Measurements from ENCODE around the gene XPNPEP2.

Gene XPNPEP2, protein sequence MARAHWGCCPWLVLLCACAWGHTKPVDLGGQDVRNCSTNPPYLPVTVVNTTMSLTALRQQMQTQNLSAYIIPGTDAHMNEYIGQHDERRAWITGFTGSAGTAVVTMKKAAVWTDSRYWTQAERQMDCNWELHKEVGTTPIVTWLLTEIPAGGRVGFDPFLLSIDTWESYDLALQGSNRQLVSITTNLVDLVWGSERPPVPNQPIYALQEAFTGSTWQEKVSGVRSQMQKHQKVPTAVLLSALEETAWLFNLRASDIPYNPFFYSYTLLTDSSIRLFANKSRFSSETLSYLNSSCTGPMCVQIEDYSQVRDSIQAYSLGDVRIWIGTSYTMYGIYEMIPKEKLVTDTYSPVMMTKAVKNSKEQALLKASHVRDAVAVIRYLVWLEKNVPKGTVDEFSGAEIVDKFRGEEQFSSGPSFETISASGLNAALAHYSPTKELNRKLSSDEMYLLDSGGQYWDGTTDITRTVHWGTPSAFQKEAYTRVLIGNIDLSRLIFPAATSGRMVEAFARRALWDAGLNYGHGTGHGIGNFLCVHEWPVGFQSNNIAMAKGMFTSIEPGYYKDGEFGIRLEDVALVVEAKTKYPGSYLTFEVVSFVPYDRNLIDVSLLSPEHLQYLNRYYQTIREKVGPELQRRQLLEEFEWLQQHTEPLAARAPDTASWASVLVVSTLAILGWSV

DNA sequence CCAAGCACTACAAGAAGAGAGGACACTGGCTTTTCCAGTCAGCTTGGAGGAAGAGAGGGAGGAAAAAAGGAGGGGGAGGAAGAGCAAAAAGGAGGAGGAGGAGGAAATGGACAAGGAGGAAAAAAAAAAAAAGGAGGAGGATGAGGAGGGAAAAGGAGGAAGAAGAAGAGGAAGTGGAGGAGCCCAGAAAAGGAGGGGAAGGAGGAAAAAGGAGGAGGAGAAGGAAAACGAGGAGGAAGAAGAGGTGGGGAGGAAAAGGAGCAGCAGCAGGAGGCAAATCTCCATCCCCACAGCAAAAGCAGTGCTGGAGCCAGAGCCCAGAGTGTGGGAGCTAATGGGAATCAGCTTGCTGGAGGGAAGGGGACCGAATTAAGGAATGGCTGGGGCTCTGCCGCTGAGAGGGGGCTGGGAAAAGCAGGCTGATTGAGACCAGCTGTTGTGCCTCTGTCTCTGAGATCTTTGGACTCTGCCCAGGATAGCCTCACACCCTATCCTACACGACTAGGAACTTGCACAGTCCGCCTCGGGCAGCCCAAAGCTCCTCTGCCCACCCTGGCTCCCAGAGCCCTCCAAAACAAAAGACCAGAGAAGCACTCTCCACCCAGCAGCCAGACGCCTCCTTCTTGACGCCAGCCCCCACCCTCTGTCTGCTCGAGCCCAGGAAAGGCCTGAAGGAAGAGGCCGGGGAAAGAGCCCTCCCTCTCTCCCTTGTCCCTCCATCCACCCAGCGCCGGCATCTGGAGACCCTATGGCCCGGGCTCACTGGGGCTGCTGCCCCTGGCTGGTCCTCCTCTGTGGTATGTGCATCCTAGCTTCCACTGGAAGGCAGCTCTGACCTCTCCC is at the start of gene XPNPEP2:
Gene XPNPEP2 (plus strand): TSS at position 514 of the 843 bp plus-strand sequence. CDS start 235 bp downstream, at position 749.
- DNase-seq, result no peak

DNA sequence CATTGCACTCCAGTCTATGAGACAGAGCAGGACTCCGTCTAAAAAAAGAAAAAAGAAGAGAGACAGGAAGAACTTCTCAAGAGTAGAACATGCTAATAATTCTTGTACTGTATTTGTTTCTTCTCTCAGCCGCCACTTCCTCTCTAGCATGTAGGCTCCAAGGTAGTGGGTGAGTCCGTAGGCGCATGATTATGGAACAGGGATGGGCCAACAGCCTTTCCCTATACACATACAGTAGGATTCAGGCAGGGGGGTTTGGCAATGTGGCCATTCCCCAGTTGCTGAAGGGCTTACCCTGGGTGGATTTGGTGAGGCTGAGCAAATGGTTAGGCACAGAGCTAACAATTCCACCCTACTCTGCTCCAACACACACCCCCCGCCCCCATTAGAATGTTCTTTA is 49.0 kb upstream of the XPNPEP2 start:
- no peak for DNase-seq

DNA sequence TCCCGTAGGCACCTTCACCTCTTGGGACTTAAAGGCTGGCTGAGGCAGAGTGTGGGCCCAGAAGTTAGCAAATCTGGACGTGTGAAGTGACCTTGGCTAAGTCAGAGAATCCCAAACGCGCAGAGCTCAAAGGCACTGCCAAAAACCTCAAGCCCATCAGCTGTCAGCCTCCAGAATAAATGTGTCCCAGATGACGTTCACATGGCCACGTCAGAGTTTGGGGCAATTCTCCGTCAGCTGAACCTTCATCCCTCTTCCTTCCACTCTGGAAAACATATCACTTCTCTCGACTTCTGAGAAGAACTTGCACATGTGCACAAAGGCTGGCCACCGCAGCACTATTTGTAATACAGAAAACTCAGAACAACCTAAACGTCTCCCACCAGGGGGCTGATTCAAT is 48.3 kb upstream of the XPNPEP2 start:
- DNase-seq, result no peak

DNA sequence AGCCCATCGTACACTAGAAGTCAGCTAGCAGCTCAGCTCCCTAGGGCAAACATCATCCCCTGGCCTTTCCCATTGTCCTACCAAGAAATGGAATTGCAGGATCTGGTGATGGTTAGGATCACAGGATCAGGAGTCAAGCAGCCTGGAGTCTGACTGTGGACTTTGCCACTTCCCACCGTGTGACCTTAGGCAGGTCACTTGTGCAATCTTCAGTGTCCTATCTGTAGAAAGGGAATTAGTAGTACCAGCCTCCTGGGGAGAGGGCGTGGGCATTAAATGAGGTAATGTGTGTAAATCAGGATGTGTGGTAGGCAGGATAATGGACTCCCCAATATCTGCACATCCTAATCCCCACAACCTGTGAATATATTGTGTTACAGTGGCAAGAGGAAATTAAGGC is 45.4 kb upstream of the XPNPEP2 start:
- DNase-seq, result no peak

DNA sequence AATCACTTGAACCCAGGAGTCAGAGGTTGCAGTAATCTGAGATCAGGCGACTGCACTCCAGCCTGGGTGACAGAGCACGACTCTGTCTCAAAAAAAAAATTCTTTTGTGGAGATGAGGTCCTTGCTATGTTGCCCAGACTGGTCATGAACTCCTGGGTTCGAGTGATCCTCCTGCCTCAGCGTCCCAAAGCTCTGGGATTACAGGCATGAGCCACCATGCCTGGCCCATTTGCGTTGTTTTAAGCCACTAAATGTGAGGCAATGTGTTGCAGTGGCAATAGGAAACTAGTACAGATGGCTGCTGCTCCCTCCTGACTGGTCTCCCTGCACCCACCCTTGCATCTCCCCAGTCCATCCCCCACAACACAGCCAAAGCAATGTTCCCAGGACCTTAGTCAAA is 44.0 kb upstream of the XPNPEP2 start:
- DNase-seq, result no peak

DNA sequence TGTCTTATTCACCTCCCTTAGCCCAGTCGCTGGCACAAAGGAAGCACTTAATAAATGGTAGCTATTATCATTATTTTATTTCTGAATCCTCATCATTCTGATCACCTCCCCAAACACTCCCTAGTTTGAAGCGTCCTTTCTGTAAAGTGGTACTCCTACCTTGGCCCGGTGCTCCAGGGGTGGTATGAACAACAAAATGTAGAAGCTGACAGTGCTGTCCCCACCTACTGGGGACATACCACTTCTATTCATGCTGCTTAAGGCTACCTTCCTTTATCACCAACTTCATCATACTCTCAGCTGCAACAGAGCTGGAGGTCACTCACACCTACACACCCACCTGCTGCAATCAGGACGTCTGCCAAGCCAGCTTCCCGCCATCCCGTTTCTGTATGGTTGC is 43.2 kb upstream of the XPNPEP2 start:
- DNase-seq, result no peak

DNA sequence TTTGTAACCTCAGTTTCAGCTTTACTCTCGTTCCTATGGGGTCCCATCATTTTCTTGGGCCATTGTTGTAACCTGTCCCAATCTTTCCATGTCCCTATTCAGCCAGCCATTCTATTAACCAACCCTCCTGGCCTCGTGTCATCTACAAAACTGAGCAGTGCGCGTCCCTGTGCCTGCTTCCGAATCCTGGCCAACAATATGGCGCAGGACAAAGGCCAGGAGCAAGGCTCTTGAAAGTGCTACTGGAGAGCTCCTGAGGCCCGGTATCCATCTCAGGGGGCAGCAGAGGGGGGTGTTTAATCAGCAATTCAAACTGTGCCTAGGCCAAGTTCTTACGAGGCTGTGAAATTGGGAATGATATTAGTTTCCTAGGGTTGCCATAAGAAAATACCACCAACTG is 42.8 kb upstream of the XPNPEP2 start:
- no peak for DNase-seq

DNA sequence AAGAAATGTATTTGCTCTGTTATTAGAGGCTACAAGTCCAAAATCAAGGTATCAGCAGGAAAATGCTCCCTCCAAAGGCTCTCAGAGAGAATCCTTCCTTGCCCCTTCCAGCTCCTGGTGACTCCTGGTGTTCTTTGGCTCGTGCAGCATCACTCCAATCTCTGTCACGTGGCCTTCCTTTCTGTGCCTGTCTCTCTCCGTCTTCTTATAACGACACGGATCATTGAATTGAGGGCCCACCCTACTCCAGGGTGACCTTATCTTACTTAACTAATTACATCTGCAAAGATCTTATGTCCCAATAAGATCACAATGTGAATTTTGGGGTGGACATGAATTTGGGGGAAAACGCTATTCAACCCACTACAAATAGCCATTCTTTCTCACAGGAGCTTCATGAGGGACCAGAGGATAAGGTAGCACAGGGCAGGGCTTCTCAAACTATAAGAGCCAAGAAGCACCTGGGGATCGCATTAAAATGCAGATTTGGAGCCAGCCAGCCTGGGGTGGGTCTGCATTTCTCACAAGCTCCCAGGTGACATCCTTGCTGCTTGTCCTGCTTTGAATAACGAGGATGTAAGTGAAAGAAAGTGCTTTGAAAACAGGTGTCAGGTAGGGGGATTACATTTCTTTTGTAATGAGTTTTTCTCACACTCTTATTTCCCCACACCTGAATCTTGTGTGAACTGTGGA is 42.2 kb upstream of the XPNPEP2 start:
- DNase-seq, result no peak

DNA sequence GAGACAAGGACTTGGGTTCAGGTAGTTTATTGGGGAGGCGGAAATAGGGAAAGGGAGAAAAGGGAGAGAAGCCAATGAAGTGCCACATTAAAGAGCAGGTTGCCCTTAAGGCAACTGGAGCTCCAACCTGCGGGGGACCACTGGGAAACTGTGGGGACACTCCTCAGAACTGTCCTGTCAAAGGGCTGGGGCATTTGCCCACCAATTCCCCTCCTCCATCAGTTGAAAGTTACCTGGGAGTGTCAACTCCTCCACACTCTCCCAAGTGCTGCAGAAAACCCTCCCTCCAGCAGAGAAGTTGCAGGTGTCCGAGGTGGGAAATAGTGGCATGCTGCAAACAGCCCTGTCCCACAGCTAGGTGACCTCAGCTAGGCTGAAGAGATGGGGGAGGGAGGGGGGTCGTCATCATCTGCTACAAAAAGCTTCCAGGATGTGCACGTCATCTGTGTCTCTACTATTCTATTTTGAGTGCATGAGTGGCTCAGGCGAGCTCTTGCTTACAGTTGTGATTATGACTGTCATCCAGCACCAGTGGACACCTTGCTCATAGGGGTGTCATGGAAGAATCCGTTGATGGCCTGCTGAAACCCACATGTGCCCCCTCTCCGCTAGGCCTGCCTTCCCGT is 41.5 kb upstream of the XPNPEP2 start:
- no peak for DNase-seq

DNA sequence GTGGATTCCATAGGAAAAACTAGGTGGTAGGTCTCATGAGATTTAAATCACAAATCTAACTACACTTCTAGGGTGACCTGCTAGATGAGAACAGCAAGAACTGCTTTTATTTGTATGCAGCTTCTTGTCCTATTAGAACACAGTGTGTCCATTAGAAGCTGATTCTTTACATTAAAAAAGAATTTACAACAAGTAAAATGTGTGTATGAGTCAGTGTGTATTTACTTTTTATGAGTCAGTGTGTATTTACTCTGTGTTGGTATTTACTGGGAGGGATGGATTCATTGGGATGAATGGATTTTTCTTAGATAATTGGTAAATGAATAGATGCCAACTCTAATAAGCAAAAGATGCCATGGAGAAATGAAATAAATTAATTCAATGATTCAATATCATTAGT is 40.6 kb upstream of the XPNPEP2 start:
- DNase-seq, result no peak

DNA sequence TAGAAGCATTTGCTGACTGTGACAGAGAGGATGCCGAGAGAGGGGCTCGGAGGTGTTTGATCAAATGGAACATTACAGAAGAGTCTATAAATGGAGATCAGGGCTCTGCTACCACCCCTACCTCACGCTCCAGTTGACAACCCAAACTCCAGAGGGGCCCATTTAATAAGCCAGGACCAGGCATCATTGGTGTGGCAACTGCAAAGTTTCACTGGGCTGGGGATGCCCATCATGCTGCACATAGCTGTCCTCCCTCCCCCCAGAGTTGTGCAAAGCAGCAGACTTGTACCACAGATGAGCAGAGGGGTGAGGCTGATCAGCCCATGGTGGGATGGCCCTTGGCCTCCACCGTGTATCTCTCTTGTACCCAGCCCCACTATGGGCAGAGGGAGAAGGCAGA is 38.2 kb upstream of the XPNPEP2 start:
- DNase-seq, result no peak

DNA sequence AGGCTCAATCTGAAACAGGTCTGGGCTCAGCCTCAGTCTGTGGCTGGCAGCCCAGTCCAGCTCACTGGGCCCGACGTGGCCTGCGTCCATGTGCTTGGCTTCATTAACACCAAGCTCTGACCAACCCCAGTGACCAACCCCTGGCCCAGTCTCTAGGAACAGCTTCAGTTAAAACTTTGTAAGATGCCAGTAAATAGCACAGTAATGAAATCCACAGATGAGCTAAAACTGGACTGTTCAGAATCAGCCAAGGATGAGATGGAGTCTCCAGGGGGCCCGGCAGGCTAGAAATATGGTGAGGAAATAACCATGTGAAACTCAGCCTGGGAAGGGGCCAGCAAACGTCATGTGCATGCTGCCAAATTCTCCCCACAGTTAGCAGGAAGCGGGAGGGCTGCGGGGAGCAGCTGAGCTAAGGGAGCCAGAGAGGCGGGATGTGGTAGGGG is 37.1 kb upstream of the XPNPEP2 start:
- DNase-seq, result no peak

DNA sequence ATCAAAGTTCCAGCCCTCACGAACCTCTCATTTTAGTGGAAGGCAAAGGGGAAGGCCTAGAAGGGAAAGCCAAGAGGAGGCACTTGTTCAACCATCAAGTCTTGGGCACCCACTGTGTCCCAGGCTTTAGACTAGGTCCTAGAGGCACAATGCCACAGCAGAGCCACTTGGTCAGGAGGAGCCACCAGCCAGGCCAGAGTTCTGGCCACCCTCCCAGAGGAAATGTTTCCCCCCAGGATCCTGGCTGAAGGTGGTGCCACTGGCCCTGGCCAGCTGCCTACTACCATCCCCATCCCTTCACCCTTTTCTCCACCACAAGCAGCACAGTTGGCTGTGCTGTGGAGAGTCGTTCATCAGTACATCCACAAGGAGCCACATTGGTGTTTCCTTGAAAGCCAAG is 34.3 kb upstream of the XPNPEP2 start:
- no peak for DNase-seq

DNA sequence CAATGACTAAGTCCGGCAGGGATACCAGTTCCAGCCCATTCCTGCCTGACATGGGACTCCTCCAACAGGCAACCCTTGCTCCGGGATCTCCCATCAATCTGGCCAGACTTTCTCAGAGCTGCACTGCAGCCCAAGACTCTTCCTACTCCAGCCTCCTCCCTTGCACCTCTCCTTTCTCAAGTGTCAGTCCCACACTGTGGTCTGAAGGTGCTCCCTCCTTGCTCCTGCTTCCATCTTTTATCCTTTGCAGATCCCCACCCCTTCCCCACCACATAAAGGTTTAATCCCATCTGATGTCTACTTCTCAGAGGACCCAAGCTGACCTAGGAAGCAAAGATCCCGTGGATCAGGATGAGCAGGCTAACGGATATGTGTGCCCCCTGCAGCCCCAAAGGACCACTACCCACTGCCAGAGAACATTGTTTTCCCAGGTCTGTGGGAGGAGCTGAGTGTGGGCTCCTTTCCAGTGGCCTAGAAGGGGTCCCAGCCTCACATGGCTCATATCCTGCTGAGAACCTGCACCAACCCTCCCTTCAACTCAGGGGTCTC is 33.3 kb upstream of the XPNPEP2 start:
- DNase-seq, result no peak

DNA sequence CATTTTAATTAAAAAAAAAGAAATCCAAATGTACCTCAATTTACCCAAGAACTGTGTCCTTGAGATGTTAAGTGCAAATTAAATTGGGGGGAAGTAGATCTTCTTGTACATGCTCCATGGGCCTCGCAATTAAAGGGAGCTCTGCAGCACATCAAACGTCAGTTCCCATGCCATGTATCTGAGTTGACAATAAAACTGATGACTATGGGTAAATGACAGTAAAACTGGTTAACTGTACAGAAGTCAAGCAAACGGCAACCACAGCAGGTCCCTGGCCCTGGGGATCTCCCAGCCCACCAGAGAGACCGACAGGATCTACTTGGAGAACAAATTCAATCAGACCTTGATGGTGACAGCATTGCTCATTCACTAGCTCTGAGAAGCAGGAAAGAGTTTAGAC is 32.8 kb upstream of the XPNPEP2 start:
- DNase-seq, result no peak

DNA sequence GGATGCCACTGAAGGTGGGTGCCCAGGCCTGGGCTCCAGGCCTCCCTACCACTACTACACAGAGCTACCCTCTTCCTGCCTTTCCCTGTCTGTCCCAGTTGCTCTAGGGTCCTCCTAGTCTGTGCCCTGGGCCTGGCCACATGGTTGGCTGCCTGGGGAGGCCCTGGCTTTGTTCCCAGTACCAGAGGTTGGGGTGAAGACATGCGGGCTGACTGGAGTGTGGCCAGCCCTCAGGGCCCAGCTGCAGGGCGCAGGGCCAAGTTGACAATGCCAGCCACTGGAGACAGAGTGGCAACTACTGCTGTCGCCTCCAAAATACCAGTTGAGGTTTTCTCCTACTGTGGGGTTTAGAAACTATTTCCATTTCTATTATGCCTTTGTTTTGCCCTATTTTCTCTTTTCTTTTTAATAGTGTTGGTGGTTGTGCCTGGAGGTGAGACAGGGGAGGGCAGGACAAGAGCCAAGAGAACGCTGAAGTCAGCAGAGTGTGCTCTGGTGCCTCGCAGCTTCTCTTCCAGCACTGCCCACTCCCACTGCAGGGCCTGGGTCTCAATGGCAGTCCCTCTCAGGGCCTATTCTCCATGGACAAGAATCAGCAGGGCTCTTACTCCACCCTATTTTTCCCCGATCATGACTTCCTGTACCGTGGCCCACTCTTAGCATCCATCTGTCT is 32.2 kb upstream of the XPNPEP2 start:
- DNase-seq, result no peak

DNA sequence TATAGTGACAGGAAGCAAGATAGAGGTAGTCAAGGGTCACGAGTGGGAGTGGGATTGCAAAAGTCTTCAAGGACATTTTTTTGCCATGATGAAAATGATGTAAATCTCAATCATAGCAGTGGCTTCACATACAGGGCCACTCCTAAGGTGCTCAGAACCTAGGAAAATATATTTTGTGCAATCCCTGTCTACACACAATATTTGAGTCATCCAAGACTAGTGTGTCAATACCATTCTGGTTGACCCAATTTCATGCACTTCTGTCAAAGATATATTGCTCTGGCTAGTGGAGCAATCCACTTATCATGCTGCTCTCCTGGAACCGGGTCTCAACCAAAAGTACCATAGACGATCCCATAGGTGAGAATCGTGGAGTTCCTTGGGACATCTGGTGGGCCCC is 24.2 kb upstream of the XPNPEP2 start:
- no peak for DNase-seq

DNA sequence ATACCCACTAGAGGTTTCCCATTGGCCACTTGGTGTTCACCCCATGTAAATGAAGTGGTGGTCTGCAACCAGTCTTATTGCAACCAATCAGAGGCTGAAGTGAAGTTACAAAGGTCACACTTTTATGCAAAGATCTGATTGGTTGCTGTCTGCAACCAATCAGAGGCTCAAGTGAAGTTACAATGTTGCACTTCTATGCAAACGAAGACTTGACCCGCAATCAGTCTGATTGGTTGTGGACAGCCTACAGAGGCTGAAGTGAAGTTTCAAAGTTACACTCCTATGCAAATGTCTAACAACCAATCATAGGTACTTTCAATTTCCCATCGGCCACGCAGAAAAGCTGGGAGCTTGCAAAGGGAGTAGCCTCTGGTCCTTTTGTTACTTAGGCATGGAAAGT is 22.3 kb upstream of the XPNPEP2 start:
- DNase-seq, result no peak

DNA sequence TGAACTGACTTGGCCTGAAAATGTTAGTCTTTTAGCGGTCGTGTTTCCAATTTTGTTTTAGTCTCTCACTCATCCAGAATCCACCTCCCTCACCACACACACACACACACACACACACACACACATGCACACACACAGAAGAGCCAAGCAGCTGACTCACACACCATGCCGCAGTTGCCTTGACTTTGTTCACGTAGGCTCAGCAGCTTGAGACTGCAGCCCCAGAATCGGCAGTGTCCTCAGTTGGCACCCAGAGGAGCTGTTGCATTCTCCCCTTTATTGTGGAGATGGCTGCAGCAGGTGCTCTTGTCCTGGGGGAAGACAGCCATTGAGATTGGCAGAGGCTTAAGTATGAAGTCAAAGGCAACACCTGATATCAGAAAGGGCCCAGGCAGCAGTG is 20.9 kb upstream of the XPNPEP2 start:
- DNase-seq, result no peak

DNA sequence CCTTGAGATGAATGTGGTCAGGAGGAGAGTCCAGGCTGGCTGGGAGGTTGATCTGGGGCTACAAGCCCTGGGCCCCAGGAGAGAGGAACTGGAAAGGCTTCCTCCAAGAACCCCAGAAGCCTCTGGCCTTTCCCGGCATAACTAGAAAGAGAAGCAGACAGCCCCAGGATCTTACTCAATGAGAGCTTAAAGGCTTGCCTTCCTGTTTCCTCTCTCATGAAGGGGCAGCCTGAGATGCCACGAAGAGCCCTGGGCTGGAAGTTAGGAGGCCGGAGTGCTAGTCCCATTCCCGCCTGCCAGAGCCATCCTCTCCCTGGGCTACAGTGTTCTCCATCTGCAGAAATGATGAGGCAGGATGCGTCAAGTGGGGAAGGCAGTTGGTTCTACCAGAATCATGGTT is 20.1 kb upstream of the XPNPEP2 start:
- DNase-seq, result no peak

DNA sequence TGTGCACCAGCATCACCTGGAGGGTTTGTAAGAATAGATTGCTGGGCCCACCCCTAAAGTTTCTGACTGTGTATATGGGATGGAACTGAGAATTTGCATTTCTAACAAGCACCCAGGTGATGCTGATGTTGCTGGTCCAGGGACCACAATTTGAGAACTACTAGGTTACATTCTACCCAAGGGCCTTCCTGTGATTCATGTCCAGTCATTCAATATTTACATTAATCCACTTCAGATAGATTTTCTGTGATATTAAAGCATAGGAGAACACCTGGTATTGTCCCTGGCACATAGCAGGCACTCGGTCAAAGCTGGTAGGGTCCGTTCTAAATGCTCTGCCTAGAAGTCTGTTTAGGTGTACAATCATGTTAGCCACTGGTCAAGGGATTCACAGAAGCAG is 19.5 kb upstream of the XPNPEP2 start:
- no peak for DNase-seq

Measured in CD4-positive, alpha-beta T cell treated with Interleukin-4 for 1 hour (primary cell).